ENCODE data around the gene GRAP.

Gene GRAP

DNA sequence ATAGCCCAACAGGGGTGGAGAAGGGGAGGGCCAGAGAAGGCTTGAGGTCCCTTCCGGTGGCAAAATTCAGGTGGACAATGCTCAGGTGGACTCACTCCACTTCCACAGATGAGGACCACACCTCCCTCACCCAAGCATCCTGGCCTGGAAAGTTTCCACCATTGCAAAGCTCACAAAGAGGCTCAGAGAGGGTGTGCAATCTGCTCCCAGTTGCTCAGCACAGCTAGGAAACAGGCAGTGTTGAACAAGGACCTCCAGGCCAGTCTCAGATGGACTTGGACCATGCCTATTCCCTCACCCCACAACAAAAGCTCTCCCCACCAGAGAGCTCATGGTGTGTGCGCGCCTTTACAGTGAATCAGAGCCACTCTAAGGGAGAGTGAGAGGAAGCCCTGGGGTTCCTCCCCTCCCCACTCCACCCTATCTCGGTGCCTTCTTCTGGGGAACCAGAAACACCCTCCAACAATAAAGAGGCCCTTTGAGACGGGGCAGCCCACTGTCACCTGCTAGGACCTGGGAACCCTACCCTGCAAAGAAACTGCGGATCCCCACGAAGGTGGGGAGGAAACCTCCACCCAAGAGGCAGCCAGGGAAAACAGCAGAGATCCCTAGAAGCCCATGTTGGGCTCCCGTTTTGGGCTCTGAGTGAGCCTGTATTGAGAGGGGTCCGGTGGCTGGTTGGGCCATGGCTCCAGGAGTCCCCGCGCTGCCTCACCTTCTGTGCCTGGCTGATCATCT lies 43.8 kb downstream of the GRAP start:
- DNase-seq (ENCODE audit: low spot score): peak; percentile 43

DNA sequence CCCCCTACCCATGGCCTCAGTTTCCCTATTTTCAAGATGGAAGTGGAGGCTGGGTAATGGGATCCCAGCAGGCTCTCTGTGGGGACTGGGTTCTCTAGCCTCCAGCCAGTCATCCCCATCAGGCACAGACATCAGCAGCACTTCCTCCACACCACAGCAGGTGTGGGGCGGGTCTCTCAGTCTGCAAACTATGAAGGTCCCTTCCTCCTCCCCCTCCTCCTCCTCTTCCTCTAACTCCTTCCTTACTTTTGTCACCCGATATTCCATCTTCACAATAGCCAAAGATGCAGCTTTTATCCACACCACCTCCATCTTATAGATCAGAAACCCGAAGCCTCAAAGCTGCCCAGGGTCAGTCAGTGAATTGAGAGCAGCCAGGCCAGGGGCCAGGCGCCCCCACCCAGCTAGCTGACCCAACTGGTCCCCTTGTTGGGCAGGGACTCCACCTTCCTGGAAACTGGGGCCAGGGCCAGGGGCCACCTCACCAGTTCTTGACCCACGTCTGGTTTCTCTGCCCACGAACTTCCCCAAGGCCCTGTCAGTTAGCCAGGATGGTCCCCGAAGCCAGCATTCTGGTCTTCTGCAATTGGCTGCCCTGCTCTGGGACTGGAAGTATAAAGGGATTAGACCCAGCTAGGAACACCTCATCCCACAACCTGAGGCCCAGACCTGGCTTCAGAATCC lies 44.7 kb downstream of the GRAP start:
- DNase-seq (ENCODE audit: low spot score): no peak

DNA sequence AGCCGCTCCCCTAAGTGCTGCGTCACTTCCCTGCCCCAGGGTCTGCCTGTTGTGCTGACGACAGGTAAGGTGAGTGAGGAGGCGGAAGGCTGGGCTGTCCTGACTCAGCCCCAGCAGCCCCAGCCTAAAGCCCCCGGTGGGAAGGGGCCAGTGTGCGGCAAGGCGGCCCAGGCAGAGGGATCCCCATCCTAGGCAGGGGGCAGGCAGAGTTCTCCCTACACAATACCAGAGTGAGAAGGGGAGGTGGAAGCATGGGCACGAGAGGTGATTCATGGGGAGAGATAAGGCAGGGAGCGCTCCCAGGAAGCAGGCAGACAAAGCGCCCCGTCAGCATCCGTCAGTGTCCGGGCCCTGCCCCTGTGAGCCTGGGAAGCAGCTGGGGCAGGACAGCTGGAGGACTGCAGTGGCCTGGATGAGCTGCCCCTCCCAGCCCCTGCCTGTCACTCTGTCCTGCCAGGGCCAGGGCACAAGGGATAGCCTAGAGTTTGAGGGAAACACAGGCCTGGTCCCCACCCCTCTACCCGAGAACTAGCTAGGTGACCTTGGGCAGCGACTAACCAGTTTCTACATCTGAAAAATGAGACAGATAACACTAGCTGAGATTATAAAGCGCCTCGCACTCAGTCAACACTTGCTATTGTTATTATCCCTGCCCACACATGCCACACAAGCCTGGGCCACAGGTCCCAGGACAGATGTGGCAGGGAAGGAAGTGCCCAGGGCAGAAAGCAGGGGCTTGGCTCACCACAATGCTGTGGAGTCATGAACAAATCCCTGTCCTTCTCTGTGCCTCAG lies 46.0 kb downstream of the GRAP start:
- peak; percentile 48 for DNase-seq (ENCODE audit: low spot score)

DNA sequence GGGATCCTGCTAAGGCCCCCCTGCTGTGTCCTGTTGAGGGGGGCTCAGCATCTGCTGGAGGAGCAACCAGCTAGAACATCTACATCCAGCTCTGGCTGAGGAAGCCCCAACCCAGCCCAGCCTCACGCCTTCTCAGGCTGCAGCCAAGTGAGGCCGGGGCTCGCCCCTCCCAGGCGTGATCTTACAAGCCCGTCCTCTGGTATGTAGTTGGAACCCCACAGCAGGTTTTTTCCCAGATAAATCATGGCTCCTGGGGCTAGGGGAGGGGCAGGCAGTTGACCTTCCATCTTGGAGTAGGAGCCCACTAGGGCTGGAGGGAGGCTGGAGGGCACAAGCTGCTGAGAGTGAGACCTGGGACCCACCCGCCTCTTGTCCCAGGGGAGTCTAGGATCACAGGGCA lies 46.8 kb downstream of the GRAP start:
- no peak for DNase-seq (ENCODE audit: low spot score)

- DNase-seq (ENCODE audit: low spot score): no peak
Observed at GRCh38 chr17:18999394-18999793, 47.4 kb downstream of the GRAP start.

- no peak for DNase-seq (ENCODE audit: low spot score)
Observed at GRCh38 chr17:18997650-18998196, 49.0 kb downstream of the GRAP start.

DNA sequence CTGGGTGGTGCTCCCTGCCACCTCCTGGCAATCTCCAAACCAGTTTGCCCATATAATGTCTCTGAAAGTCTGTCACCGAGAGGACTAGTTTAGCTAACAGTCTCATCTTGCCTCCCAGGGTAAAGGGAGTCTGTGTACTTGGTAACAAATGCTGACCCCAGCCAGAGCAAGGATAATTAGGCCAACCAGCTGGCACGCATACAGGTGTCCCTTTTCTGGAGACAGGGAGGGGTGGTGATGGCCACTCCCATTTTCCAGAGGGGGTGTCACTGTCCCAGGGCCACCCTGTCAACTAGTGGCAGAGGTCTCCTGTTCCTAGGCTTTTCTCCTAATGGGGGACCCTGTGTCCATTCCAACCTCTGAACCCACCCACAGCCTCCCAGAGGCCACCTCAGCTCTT lies 50.3 kb downstream of the GRAP start:
- no peak for DNase-seq (ENCODE audit: low spot score)

DNA sequence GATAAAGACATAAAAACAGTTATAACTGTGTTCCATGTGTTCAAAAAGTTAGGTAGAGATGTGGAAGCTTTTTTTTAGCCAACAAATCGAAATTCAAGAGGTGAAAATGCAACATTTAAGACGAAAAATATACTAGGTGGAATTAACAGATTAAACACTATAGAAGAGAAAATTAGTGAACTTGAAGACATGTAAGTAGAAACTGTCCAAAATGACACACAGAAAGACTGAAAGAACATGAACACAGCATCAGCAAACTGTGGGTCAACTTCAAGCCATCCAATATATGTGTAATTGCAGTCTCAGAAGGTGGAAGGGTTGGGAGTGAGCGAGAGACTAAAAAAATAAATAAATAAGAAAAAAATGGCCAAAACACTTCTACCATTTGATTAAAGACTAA lies 51.5 kb downstream of the GRAP start:
- DNase-seq (ENCODE audit: low spot score): no peak

DNA sequence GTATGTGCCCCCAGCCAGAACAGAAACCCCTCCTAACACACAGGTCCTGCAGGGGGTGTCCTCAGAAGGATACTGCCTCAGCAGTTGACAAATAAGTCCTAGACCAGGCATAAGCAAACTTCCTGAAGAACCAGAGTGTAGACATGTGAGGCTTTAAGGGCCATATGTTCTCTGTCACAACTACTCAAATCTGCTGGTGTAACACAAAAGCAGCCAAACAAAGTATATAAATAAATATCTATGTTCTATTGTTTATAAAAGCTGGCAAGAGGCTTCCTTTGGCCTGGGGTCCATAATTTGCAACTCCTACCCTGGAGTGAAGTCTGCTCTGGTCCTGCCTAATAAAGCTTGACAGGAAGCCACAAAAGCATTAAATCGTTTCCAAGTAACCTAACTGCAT lies 52.1 kb downstream of the GRAP start:
- DNase-seq (ENCODE audit: low spot score): no peak

DNA sequence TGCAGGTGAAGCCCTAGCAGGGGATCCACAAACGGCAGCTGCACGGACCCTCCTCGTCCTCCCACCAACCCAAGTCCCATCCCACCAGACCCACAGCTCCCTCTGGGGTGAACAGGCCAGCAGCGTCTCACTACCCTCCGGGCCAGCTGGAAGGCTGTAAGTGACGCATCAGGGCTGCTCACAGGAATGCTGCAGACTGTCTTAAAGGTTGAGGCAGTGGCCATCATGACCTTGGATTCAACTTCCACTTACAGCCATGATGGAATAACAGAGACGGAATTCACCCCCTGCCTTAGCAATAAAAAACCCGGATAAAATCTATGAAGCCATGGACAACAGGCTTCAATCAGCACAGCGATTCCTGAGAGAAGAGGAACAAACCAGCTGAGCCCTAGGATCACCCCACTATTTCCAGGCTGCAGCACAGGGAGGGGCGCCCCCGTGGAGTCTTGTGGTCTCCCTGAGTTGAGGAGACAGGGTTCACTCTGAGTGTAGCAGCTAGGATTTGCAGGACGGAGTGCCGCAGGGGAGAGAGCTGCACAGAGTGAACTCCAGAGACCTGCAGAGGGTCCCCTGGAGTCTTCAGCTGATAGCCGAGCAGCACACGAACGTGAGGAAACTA lies 52.7 kb downstream of the GRAP start:
- no peak for DNase-seq (ENCODE audit: low spot score)

GRCh38 chr17:18992454-18993130 lies 54.2 kb downstream of the GRAP start:
- DNase-seq (ENCODE audit: low spot score): no peak

- no peak for DNase-seq (ENCODE audit: low spot score)
Observed at GRCh38 chr17:18991531-18992315, 55.0 kb downstream of the GRAP start.

- no peak for DNase-seq (ENCODE audit: low spot score)
Observed at GRCh38 chr17:18990331-18990730, 56.4 kb downstream of the GRAP start.

DNA sequence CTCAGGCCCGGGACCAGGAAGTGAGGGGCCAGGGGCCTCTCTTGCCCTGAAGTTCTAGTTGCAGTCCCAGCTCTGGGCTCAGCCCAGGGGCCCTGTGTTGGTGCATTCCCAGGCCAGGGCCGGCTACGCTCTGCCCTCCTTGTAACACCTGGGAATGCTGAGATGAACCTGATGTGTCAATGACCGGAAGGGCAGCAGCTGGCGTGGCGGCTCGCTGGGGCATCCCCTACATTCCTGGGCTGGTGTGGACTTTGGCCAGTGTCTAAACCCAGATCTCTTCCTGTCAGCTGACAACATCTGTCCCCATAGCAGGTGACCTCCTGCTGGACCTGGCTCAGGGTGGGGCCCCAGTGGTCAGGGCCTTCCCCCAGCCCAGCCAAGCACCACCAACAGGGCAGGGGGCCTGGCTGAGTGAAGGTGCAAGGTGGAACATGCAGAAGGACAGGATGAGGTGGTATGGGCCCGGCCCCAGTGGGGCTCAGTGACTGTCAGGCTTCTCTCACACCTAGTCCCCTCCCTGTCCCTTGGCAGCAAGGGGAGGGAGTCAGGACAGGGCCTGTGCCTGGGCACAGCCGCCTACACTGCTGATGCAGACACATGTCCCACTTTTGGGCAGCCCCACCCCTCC lies 58.1 kb downstream of the GRAP start:
- DNase-seq (ENCODE audit: low spot score): no peak

DNA sequence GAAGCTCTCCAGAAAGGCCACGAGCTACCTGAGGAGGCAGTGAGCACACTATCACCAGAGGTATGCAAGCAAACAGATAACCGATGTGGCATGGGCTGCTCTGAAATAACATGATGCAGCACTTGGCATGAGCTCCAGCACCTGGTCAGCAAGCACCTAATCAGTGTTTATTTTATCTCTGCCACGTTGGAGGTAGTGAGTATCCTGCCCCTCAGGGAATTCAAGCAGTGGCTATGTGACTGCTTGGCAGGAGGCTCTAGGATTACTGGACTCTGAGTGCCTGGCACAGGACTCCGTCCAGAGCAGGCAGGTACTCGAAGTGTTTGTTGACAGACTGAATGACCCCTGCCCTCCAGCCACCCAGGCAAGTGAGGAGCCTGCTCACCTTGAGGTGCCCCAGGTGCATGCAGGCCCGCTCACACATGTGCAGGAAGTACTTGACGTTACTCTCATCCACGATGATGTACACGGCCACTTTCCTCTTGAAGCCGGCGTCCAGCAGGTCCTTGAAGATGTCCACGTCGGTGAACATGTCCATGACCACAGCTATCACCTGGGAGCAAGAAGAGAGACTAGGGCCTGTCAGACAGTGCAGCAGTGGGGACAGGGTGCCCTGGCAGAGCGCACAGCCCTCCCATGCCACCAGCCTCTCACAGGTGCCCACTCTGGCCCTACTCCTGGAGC lies 58.8 kb downstream of the GRAP start:
- no peak for DNase-seq (ENCODE audit: low spot score)

DNA sequence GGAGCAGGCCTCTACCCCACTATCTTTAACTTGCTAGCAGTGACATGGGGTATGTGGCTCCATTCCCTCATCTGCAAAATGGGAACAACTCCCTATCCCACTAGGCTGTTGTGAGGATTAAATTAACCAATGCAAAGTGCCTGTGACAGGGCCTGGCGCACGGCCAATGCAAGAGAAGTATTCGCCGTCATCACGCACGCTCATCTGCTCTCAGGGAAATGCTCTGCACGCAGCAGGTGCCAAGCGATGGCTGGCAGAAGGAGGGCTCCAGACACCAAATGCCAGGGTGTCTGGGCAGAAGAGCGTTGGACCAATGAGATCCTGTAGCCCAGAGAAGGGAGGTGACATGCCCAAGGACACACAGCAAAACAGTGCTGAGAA lies 59.5 kb downstream of the GRAP start:
- DNase-seq (ENCODE audit: low spot score): no peak

- DNase-seq (ENCODE audit: low spot score): no peak
Observed at GRCh38 chr17:18986541-18987229, 60.1 kb downstream of the GRAP start.

DNA sequence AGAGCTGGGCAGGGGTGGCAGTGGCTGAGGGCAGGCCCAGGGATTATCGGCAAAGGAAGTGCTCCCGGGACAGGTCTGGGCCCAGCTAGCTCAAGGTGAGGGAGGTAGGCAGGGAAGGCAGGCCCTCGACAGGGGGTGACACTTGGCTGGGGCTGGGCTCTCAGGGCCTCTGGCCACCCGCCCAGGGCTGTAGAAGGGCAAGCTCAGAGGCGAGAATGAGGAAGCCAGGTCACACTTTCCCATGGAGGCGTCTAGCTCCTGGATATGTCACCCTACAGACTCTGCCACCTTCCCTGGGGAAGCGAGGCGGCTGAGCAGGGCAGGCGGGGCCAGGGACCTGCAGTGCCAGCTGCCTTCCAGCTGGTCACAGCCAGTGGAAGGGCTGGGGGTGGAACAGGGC lies 61.3 kb downstream of the GRAP start:
- no peak for DNase-seq (ENCODE audit: low spot score)
